SK-N-MC (cell line): Measurements from ENCODE around the gene TUBA4A.

Source experiments
- EZH2 ChIP-seq: fragments of 200-600 bp; sonication (generic); IDR thresholded peaks from one replicate; pipeline ENCODE4 v1.6.1; 2017; ENCODE audit warnings: antibody characterized with exemption
- FOXP2 ChIP-seq: optimal IDR thresholded peaks from 2 replicates; pipeline ENCODE3; 2011; ENCODE audit warnings: mild to moderate bottlenecking, moderate library complexity; ENCODE audit not compliant: insufficient read depth; ENCODE audit errors: extremely low read length, control extremely low read depth
- POLR2AphosphoS5 ChIP-seq: IDR thresholded peaks from 2 replicates; pipeline ENCODE4 v1.6.1; 2012; ENCODE audit warnings: mild to moderate bottlenecking, low read depth, low read length, borderline replicate concordance

GRCh38 chr2:219287580-219288265, 34.0 kb upstream of the TUBA4A start:
- TF ChIP-seq POLR2AphosphoS5 (no peak), EZH2 (no peak), FOXP2 (no peak)
